ENCODE data around the gene CCDC197.

Gene CCDC197

GRCh38 chr14:93984987-93985410, 12.1 kb upstream of the CCDC197 start:
- TF ChIP-seq CTCF (conservative IDR thresholded peaks at IDR 0.05; ENCODE audit: low read length) = peak; percentile 53
- no peak overlapping the region for H3K4me3 ChIP-seq (ENCODE audit: low read length)
- peak; percentile 95 for DNase-seq (ENCODE audit: low read depth)

GRCh38 chr14:93986955-93987354, 10.1 kb upstream of the CCDC197 start:
- H3K4me3 ChIP-seq (ENCODE audit: low read length) = no peak overlapping the region
- TF ChIP-seq CTCF (conservative IDR thresholded peaks at IDR 0.05; ENCODE audit: low read length) = no peak
- no peak for DNase-seq (ENCODE audit: low read depth)

- DNase-seq (ENCODE audit: low read depth) = no peak
- no peak overlapping the region for H3K4me3 ChIP-seq (ENCODE audit: low read length)
- TF ChIP-seq CTCF (conservative IDR thresholded peaks at IDR 0.05; ENCODE audit: low read length) = no peak
Observed at GRCh38 chr14:93987376-93987775, 9.7 kb upstream of the CCDC197 start.

GRCh38 chr14:93987815-93988476, 9.2 kb upstream of the CCDC197 start:
- H3K4me3 ChIP-seq (ENCODE audit: low read length) = no peak overlapping the region
- no peak for DNase-seq (ENCODE audit: low read depth)
- no peak for TF ChIP-seq CTCF (conservative IDR thresholded peaks at IDR 0.05; ENCODE audit: low read length)

- no peak overlapping the region for H3K4me3 ChIP-seq (ENCODE audit: low read length)
- TF ChIP-seq CTCF (conservative IDR thresholded peaks at IDR 0.05; ENCODE audit: low read length) = no peak
- no peak for DNase-seq (ENCODE audit: low read depth)
Observed at GRCh38 chr14:93989939-93990338, 7.2 kb upstream of the CCDC197 start.

GRCh38 chr14:93991212-93991611, 5.9 kb upstream of the CCDC197 start:
- DNase-seq (ENCODE audit: low read depth) = no peak
- TF ChIP-seq CTCF (conservative IDR thresholded peaks at IDR 0.05; ENCODE audit: low read length) = no peak

GRCh38 chr14:93991649-93992048, 5.5 kb upstream of the CCDC197 start:
- DNase-seq (ENCODE audit: low read depth) = no peak
- no peak overlapping the region for H3K4me3 ChIP-seq (ENCODE audit: low read length)
- TF ChIP-seq CTCF (conservative IDR thresholded peaks at IDR 0.05; ENCODE audit: low read length) = no peak

More at GRCh38 chr14:93991212-93991611, 5.9 kb upstream of the CCDC197 start:
- H3K4me3 ChIP-seq (ENCODE audit: low read length) = no peak overlapping the region

All from AG10803 (cell line).